Left ventricle myocardium inferior (tissue), 1 donor: ENCODE results near the gene SLC24A1. TPM values are rescaled to one million over a fixed set of nuclear protein-coding genes. Genes with fewer than 3 reads are reported as not detected.

Experiments used
- DNase-seq: peaks from one replicate; pipeline ENCODE4 v3.0.0-alpha.2; 2020
- H3K27ac ChIP-seq: fragments of 200-600 bp; replicated peaks from 2 replicates; pipeline ENCODE4 v1.8.0; 2021
- H3K27me3 ChIP-seq: fragments of 200-600 bp; 2 replicates; pipeline ENCODE4 v1.8.0; 2021; ENCODE audit warnings: low read depth
- H3K36me3 ChIP-seq: fragments of 200-600 bp; 2 replicates; pipeline ENCODE4 v1.8.0; 2021
- H3K4me1 ChIP-seq: fragments of 200-600 bp; 2 replicates; pipeline ENCODE4 v1.8.0; 2021
- H3K4me3 ChIP-seq: fragments of 200-600 bp; 2 replicates; pipeline ENCODE4 v1.8.0; 2021; ENCODE audit warnings: mild to moderate bottlenecking, moderate library complexity
- H3K9me3 ChIP-seq: fragments of 200-600 bp; replicated peaks from 2 replicates; pipeline ENCODE4 v1.8.0; 2021
- intact Hi-C: fragments of 100-400 bp; cut with micrococcal nuclease; formaldehyde crosslinking; loops from one replicate; pipeline ENCODE4 v1.11.0; 2022
- total RNA-seq: library from RNA; stranded (reverse); fragmentation: NEBNext Ultra II Directional; extraction: Animal tissue kit (Norgen Biotek cat#: 25700); gene quantifications from one replicate; pipeline ENCODE4 v1.2.1, GENCODE V29; 2021
- TF ChIP-seq, protein P1 (sequence below): fragments of 200-600 bp; IDR thresholded peaks from 2 replicates; pipeline ENCODE4 v1.8.0; 2021; ENCODE audit warnings: antibody characterized with exemption, mild to moderate bottlenecking, borderline replicate concordance
- donor health status: DM: no; HTN: yes; CAD: no; lungs with severe emphysema.

The SLC24A1 gene
- total RNA-seq, 1 donor from 2014 or later = 2.3 TPM

DNA sequence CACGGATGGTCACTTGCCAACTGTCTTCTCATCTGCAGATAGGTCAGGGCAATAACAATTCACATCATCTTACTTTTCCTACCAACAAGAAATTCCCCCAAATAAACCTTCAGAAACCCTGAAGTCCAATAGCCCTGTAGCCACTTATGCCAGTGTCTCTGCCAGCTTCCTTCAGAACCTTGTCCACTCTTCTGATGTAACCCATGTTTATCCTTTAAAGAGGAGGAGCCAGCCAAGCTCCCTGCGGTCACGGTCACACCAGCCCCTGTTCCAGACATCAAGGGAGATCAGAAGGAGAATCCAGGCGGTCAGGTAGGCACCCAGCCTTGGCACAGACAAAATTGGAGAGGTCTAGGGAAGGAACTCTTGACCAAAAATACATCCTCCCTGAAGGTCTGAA is 23.7 kb downstream of the SLC24A1 start:
- TF ChIP-seq, protein P1, sequence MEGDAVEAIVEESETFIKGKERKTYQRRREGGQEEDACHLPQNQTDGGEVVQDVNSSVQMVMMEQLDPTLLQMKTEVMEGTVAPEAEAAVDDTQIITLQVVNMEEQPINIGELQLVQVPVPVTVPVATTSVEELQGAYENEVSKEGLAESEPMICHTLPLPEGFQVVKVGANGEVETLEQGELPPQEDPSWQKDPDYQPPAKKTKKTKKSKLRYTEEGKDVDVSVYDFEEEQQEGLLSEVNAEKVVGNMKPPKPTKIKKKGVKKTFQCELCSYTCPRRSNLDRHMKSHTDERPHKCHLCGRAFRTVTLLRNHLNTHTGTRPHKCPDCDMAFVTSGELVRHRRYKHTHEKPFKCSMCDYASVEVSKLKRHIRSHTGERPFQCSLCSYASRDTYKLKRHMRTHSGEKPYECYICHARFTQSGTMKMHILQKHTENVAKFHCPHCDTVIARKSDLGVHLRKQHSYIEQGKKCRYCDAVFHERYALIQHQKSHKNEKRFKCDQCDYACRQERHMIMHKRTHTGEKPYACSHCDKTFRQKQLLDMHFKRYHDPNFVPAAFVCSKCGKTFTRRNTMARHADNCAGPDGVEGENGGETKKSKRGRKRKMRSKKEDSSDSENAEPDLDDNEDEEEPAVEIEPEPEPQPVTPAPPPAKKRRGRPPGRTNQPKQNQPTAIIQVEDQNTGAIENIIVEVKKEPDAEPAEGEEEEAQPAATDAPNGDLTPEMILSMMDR = no peak
- H3K36me3 ChIP-seq = no peaks in the 10 kb centered on the region
- peaks cover 20% of the 10 kb centered on the region for H3K4me1 ChIP-seq
- H3K4me3 ChIP-seq = no peak overlapping the region
- no peak overlapping the region for H3K27ac ChIP-seq
- H3K27me3 ChIP-seq = no peaks in the 10 kb centered on the region
- DNase-seq = no peak
- intact Hi-C loops = no loop called here
- no peaks in the 10 kb centered on the region for H3K9me3 ChIP-seq

DNA sequence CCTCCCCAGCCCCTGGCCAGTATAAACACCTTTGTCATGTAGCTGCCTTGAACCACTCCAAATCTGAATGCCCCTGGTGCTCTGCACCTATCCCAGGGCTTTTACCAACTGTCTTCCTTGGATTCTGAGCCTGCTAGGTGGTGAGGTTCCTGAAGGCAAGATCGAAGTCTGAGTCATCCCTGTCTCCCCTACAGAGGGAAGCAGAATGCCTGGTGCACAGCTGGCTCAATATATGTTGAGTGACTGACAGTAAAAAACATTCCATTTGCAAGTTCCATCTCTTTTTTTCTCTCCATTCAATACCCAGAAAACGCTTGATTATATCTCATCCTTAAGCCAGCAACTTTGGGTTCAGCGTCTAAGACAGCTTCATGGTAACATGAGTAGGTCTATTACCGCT is 24.7 kb downstream of the SLC24A1 start:
- DNase-seq = no peak
- peaks cover 19% of the 10 kb centered on the region for H3K4me1 ChIP-seq
- no peaks in the 10 kb centered on the region for H3K36me3 ChIP-seq
- H3K4me3 ChIP-seq = no peak overlapping the region
- intact Hi-C loops = no loop called here
- no peak overlapping the region for H3K27ac ChIP-seq
- H3K9me3 ChIP-seq = no peaks in the 10 kb centered on the region
- no peaks in the 10 kb centered on the region for H3K27me3 ChIP-seq
- TF ChIP-seq, protein P1 = no peak

DNA sequence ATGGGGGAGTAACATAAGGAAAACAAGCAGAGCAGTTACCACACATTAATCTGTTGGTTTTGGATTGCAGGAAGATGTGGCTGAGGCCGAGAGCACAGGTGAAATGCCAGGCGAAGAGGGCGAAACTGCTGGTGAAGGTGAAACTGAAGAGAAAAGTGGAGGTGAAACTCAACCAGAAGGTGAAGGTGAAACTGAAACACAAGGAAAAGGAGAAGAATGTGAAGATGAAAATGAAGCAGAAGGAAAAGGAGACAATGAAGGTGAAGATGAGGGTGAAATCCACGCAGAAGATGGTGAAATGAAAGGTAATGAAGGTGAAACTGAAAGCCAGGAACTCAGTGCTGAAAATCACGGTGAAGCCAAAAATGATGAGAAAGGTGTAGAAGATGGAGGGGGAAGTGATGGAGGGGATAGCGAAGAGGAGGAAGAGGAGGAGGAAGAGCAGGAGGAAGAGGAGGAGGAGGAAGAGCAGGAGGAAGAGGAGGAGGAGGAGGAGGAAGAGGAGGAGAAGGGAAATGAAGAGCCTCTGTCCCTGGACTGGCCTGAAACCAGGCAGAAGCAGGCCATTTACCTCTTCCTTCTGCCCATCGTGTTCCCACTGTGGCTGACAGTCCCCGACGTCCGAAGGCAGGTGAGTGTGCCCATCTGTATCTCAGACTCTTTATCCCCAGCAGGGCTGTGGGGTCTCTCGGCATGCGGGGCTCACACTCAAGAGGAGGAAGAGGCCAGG is 28.7 kb downstream of the SLC24A1 start:
- peaks cover 3% of the 10 kb centered on the region for H3K36me3 ChIP-seq
- no peaks in the 10 kb centered on the region for H3K27me3 ChIP-seq
- intact Hi-C loops = no loop called here
- DNase-seq = no peak
- H3K4me1 ChIP-seq = peaks cover 5% of the 10 kb centered on the region
- H3K27ac ChIP-seq = no peak overlapping the region
- TF ChIP-seq, protein P1 = no peak
- H3K9me3 ChIP-seq = no peaks in the 10 kb centered on the region
- H3K4me3 ChIP-seq = no peak overlapping the region

DNA sequence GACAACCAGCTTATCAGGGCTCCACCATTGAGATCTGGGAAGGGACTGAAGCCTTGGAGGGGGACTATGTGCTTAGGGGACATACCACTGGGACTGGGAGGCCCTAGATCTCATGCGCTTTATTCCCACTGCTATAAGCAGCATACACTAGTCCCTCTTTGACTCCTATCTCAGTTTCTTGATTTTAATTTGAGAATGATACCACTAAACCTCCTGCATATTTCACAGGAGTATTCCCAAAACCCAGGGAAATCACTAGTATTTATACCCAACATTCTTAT is 29.2 kb downstream of the SLC24A1 start:
- peaks cover 5% of the 10 kb centered on the region for H3K4me1 ChIP-seq
- no peaks in the 10 kb centered on the region for H3K27me3 ChIP-seq
- TF ChIP-seq, protein P1 = no peak
- intact Hi-C loops = no loop called here
- H3K36me3 ChIP-seq = peaks cover 8% of the 10 kb centered on the region
- H3K27ac ChIP-seq = no peak overlapping the region
- no peak for DNase-seq
- H3K9me3 ChIP-seq = no peaks in the 10 kb centered on the region
- no peak overlapping the region for H3K4me3 ChIP-seq

DNA sequence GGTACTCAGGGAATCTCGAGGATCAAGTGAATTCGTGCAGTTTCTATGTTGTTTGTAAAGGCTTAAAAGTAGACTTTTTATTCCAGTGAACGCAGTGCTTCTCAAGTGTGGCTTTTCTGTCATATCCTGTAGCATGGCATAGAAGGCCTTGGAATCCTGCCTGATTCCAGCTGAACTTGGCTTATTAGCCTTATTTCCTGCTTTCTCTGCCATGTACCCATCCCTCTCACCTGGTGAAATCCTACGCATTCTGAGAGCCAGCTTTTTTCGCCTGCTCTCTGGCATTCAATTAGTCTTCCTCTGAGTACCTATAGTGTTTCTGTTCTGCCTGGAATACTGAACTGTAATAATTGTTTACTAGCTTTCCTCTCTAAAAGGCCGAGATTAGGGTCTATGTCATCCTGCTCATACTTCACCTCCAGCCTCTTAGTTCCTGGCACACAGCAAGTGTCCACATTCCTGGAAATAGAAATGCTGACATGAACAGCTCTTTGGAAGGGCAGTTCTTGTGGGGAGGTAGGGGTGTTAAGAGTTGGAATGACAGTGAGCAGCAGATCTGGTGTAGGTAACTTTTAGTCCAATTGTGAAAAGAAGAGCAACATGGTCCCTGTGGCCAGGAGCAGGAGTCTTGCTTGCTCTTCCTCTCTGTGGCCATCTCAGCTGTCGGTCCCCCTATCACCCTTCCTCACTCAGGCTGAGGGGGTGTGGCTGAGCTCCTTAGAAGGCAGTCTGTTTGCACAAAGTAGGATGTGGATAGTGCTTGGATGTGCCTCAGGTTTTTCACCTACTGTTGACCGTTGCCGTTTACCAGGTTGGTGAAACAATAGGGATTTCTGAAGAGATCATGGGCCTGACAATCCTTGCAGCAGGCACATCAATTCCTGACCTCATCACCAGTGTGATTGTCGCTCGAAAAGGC is 30.4 kb downstream of the SLC24A1 start:
- H3K4me3 ChIP-seq = no peak overlapping the region
- H3K4me1 ChIP-seq = peaks cover 5% of the 10 kb centered on the region
- H3K27me3 ChIP-seq = no peaks in the 10 kb centered on the region
- H3K9me3 ChIP-seq = no peaks in the 10 kb centered on the region
- TF ChIP-seq, protein P1 = no peak
- no peak overlapping the region for H3K27ac ChIP-seq
- DNase-seq = no peak
- intact Hi-C loops = no loop called here
- H3K36me3 ChIP-seq = peaks cover 14% of the 10 kb centered on the region
